ENCODE measurements around the gene PTPRD.

- TF ChIP-seq, protein P1, sequence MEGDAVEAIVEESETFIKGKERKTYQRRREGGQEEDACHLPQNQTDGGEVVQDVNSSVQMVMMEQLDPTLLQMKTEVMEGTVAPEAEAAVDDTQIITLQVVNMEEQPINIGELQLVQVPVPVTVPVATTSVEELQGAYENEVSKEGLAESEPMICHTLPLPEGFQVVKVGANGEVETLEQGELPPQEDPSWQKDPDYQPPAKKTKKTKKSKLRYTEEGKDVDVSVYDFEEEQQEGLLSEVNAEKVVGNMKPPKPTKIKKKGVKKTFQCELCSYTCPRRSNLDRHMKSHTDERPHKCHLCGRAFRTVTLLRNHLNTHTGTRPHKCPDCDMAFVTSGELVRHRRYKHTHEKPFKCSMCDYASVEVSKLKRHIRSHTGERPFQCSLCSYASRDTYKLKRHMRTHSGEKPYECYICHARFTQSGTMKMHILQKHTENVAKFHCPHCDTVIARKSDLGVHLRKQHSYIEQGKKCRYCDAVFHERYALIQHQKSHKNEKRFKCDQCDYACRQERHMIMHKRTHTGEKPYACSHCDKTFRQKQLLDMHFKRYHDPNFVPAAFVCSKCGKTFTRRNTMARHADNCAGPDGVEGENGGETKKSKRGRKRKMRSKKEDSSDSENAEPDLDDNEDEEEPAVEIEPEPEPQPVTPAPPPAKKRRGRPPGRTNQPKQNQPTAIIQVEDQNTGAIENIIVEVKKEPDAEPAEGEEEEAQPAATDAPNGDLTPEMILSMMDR (IDR thresholded peaks at IDR 0.05), result no peak
- TF ChIP-seq POLR2A (IDR thresholded peaks at IDR 0.05) (no peak), POLR2AphosphoS5 (IDR thresholded peaks at IDR 0.05) (no peak)
These were observed 1494.9 kb downstream of the PTPRD start for GRCh38 chr9:9117866-9118265.
